ENCODE results near the gene KLHDC8B. TPM values are rescaled to one million over a fixed set of nuclear protein-coding genes. Genes with fewer than 3 reads are reported as not detected.

Gene KLHDC8B
- total RNA-seq, 1 experiment from 2014 or later = 1.7 TPM

- ChIA-PET CTCF (interaction anchor here (0.5 to 1.8 kb wide), 9 partner anchors 11 to 170 kb away, joined by 3 to 4 read pairs (median 3); no protein-coding TSS in a partner anchor), POLR2A (interaction anchor here (0.6 to 1.5 kb wide), 5 partner anchors 8 to 152 kb away, joined by 3 to 5 read pairs (median 4); partner anchors contain the start of gene LAMB2)
- BruUV-seq (replicated peaks) = no TSS peak
- peak; percentile 53 for TF ChIP-seq CTCF (IDR thresholded peaks at IDR 0.05; ENCODE audit: unreplicated experiment)
- Mint-ChIP-seq H3K36me3 (ENCODE audit: insufficient read depth, unreplicated experiment) (peaks cover 1% of the 10 kb centered on the region), H3K27ac (ENCODE audit: low read depth, unreplicated experiment) (no peak overlapping the region), H3K4me3 (ENCODE audit: unreplicated experiment) (no peak overlapping the region), H3K9me3 (ENCODE audit: unreplicated experiment) (no peaks in the 10 kb centered on the region), H3K4me1 (ENCODE audit: insufficient read depth, unreplicated experiment) (no peaks in the 10 kb centered on the region), H3K27me3 (ENCODE audit: insufficient read depth, unreplicated experiment) (no peaks in the 10 kb centered on the region)
- peak; percentile 68 for DNase-seq (ENCODE audit: unreplicated experiment)
- intact Hi-C loops (cut with micrococcal nuclease) = loop anchor here (1.0 to 10.0 kb wide), 2 partner anchors 64 to 133 kb away; partner anchors contain the start of genes IMPDH2, NDUFAF3 and QRICH1
Measured at GRCh38 chr3:49158103-49158709, 13.2 kb upstream of the KLHDC8B start.

GRCh38 chr3:49158792-49159191, 12.6 kb upstream of the KLHDC8B start:
- ChIA-PET CTCF (interaction anchor here (0.5 to 1.8 kb wide), 7 partner anchors 11 to 294 kb away, joined by 3 to 4 read pairs (median 3); no protein-coding TSS in a partner anchor), POLR2A (interaction anchor here (1.3 to 1.5 kb wide), 2 partner anchors 9 to 25 kb away, joined by 4 to 5 read pairs; no protein-coding TSS in a partner anchor)
- Mint-ChIP-seq H3K27ac (ENCODE audit: low read depth, unreplicated experiment) (peak overlapping the region; percentile 20), H3K36me3 (ENCODE audit: insufficient read depth, unreplicated experiment) (peaks cover 7% of the 10 kb centered on the region), H3K27me3 (ENCODE audit: insufficient read depth, unreplicated experiment) (no peaks in the 10 kb centered on the region), H3K9me3 (ENCODE audit: unreplicated experiment) (no peaks in the 10 kb centered on the region), H3K4me3 (ENCODE audit: unreplicated experiment) (no peak overlapping the region), H3K4me1 (ENCODE audit: insufficient read depth, unreplicated experiment) (no peaks in the 10 kb centered on the region)
- DNase-seq (ENCODE audit: unreplicated experiment) = no peak
- TF ChIP-seq CTCF (IDR thresholded peaks at IDR 0.05; ENCODE audit: unreplicated experiment) = no peak
- no TSS peak for BruUV-seq (replicated peaks)
- intact Hi-C loops (cut with micrococcal nuclease) = loop anchor here (1.0 to 10.0 kb wide), 2 partner anchors 64 to 134 kb away; partner anchors contain the start of genes IMPDH2, NDUFAF3 and QRICH1

- peaks cover 10% of the 10 kb centered on the region for H3K4me1 Mint-ChIP-seq (ENCODE audit: insufficient read depth, unreplicated experiment)
- ChIA-PET CTCF (interaction anchor here (0.6 kb wide), 3 partner anchors 9 to 1673 kb away, joined by 3 to 4 read pairs (median 3); no protein-coding TSS in a partner anchor), POLR2A (no interaction called here)
- BruUV-seq (replicated peaks) = no TSS peak
- H3K4me3 Mint-ChIP-seq (ENCODE audit: unreplicated experiment) = no peak overlapping the region
- no peak overlapping the region for H3K27ac Mint-ChIP-seq (ENCODE audit: low read depth, unreplicated experiment)
- intact Hi-C loops (cut with micrococcal nuclease) = no loop called here
- no peaks in the 10 kb centered on the region for H3K9me3 Mint-ChIP-seq (ENCODE audit: unreplicated experiment)
- DNase-seq (ENCODE audit: unreplicated experiment) = no peak
- H3K36me3 Mint-ChIP-seq (ENCODE audit: insufficient read depth, unreplicated experiment) = peaks cover 18% of the 10 kb centered on the region
- TF ChIP-seq CTCF (IDR thresholded peaks at IDR 0.05; ENCODE audit: unreplicated experiment) = no peak
- no peaks in the 10 kb centered on the region for H3K27me3 Mint-ChIP-seq (ENCODE audit: insufficient read depth, unreplicated experiment)
Measured at GRCh38 chr3:49161197-49161596, 10.2 kb upstream of the KLHDC8B start.

- peaks cover 18% of the 10 kb centered on the region for H3K36me3 Mint-ChIP-seq (ENCODE audit: insufficient read depth, unreplicated experiment)
- ChIA-PET CTCF (interaction anchor here (0.6 to 0.7 kb wide), 3 partner anchors 8 to 137 kb away, joined by 3 read pairs; no protein-coding TSS in a partner anchor), POLR2A (interaction anchor here (0.7 to 1.8 kb wide), 2 partner anchors 29 to 50 kb away, joined by 3 to 4 read pairs; partner anchors contain the start of gene LAMB2)
- peaks cover 10% of the 10 kb centered on the region for H3K4me1 Mint-ChIP-seq (ENCODE audit: insufficient read depth, unreplicated experiment)
- intact Hi-C loops (cut with micrococcal nuclease) = no loop called here
- no TSS peak for BruUV-seq (replicated peaks)
- no peak overlapping the region for H3K27ac Mint-ChIP-seq (ENCODE audit: low read depth, unreplicated experiment)
- TF ChIP-seq CTCF (IDR thresholded peaks at IDR 0.05; ENCODE audit: unreplicated experiment) = no peak
- DNase-seq (ENCODE audit: unreplicated experiment) = no peak
- no peaks in the 10 kb centered on the region for H3K9me3 Mint-ChIP-seq (ENCODE audit: unreplicated experiment)
- H3K4me3 Mint-ChIP-seq (ENCODE audit: unreplicated experiment) = no peak overlapping the region
- no peaks in the 10 kb centered on the region for H3K27me3 Mint-ChIP-seq (ENCODE audit: insufficient read depth, unreplicated experiment)
Measured at GRCh38 chr3:49161808-49162530, 9.4 kb upstream of the KLHDC8B start.

Measured in MCF 10A (cell line).